Measurements from ENCODE around the gene DBH.

The DBH gene

DNA sequence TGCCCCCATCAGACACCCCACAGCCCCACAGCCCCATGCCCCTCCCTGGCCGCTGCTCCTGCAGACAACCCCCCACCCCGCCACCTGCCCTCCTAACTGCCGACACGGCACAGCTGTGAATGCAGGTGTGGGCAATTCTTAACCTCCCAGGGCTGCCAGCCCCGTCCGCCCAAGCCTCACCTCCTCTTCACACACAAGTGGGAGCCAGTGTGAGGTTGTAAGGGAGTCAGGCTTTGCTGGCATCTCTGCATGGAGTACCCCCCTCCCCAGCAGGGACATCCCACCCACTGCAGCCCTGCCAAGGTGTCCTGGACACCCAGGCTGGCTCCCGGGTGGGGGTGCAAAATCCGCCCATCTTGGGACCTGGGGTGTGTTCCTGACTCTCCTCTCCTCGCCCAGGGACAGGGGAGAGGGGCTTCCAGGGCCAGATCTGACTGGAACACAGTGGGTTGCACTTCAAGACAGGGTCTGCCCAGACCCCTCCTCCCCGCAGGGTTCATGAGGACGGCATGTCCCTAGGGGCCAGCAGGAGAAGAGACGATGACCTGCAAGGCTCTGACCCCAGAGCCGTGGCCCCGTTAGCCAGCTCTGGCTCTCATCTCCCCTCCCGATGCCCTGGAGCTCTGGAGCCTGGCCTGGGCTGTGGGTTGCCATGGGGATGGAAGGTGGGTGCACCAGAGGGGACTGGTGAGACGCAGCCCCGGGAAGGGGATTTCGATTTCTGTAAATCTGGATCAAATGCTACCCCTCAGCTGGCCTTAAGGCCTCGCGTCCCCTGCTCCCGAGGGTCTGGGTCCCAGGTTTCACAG lies 67.6 kb downstream of the DBH start:
- no peak for DNase-seq

DNA sequence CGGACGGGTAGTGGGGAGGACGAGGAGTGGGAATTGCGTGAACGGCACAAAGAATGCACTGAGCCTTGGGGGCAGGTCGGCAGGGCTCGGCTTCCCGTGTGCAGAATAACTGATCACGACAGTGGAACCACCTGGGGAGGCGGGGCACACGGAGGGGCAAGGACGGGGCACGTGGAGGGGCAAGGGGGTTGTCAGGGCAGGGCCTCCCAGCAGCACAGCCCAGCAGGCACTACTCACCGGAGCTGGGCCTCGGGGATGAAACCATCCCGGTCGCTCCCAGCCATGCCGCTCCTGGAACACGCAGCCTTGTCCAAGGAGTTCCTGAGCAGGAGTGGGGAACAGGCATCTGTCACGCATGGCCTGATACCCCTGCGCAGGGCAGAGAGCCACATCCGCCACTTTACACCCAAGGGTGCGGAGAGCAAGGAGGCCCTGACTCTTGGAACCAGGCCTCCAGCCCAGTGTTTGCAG lies 68.6 kb downstream of the DBH start:
- no peak for DNase-seq

DNA sequence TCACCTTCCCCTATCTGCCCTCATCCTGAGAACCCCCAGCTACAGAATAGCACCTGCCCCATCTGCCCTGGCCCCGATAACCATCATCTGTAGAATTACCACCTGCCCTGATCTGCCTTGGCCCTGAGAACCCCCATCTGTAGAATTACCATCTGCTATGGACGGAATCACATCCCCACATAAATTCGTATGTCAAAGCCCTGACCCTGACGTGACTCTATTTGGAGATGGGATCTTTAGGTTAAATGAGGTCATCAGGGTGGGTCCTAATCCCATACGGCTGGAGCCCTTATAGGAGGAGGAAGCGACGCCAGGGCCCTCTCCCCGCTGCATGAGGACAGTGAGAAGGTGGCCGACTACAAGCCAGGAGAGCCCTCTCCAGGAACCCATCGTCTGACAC lies 69.4 kb downstream of the DBH start:
- DNase-seq: no peak

DNA sequence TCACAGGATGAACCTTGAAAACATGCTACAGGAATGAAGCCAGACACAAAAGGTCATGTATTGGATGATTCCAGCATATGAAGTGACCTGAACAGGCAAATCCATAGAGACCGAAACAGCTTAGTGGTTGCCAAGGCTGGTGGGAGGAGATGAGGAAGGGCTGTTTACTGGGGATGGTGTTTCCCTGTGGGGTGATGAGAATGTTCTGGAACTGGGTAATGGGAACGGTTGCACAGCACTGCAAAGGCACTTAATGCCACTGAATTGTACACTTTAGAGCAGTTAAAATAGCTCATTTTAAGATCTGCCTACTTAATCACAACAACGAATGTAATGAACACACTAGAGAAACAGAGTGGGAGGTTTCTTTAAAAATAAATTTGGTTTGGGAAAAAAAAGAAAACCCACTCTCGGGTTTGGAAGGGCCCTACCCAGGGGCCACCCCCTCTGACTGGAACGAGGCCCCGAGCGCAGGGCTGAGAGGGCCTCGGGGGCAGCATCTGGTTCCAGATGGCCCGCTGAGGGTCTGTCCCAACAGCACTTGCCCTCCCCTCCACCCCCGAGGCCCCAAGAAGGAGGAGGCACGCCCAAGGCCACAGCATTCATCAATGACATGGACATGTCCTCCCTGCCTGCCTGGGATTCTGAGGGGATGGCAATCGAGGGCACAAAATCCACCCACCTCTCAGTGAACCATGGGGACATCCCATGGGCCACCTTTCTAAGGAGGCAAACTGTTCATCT lies 70.3 kb downstream of the DBH start:
- DNase-seq: no peak

DNA sequence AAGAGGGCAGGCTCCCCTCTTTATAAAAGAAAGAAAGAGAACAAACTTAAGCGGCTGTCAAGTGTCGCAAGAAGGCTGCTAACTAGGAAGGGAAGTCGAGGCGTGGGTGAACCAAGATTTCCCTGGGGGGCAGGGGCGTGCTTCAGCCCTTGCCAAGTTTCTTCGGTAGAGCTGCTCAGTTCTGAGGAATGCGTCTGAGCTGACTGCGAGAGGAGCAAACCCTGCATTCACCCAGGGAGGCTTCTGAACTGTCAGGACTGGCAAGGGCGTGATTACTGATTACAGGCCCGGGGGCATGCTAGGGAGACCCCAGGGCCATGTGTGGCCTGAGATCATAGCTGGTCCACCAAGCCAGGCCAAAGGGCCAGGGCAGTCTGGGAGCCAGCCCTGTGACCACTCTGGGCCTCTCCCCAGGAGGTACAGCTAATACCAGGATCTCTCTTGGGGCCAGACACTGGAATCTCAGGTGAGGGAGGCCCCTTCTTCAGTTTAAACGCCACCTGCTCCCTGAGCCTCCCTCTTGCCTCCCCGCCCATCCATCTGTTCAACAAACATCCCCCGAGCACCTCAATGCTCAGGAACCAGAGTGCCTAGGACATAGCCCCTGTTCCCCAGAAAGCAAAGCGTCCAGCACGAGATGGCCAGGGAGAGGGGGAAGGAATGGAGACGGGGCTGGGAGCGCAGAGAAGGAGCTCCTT lies 71.1 kb downstream of the DBH start:
- DNase-seq: peak; percentile 55 to 62 (median 61)

DNA sequence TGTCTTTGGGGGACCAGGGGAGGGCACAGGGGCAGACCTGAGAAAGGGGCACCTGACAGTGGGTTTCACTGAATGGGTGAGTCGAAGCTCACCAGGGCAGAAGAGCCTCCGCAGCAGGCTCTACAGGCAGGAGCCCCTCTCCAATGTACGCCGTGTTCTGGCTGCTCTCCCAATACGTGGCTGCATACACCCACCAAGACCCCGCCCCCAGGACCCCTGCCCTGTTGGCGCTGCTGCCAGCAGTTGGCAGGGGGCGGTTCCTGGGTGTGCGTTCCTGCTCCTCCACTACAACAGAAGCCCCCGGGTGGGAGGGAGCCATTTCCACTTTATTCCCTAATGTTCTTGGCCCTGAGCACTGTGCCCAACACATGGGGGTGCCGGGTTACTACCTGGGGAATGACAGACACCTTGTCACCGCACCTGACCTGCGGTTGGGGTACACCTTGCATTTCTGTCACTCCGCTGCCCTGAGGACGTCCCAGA lies 71.6 kb downstream of the DBH start:
- no peak for DNase-seq

DNA sequence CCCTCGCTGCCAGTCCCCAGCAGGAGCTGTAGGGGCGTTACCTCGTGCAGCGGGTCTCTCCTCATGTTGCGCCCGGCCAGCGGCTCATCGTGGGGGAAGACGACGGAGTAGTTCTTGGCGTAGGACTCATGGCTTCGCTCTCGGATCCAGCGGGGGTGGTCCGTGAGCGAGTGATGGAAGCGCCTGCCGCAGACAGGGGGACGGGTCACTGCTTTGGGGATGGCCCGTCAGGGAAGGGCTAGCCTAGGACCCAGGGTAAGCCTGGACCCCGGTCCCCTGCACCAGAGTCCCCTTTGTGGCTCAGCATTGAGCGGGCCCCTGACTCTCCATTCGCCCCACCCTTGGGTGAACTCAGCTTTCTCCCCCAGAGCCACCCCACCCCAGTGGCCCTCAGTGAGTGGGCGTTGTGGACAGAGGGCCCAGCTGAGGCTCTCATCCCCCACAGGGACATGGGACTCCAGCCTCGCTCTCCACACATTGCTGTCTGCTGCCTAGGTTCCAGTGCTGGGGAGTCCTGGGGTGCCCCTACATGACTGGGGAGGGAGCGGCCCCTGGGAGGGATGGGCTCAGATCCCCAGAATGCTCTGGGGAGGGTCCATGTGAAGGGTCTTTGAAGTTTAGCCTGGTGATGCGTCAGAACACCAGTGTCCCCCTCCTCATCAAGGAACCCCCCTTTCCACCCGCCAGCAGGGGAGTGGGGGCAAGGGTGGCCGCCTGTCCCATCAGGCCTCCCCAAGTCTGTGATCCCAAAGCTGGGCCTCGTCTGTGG lies 72.3 kb downstream of the DBH start:
- no peak for DNase-seq
